Thoracic aorta (tissue), 2 donors: ENCODE results near the gene CLK3. TPM values are rescaled to one million over a fixed set of nuclear protein-coding genes. Genes with fewer than 3 reads are reported as not detected.

ENCODE experiments used
- ATAC-seq: fragments of 150-250 bp; one replicate; pipeline ENCODE4 v1.8.0; 2017; ENCODE audit warnings: low read depth; ENCODE audit not compliant: insufficient number of reproducible peaks, low FRiP score
- DNase-seq: peaks from one replicate; pipeline ENCODE4 v3.0.0-alpha.2; 2020; ENCODE audit warnings: low spot score
- H3K27ac ChIP-seq, 2 donors: fragments of 200-600 bp; sonication (generic); 1 replicate in 1 of 2; 2 replicates in 1 of 2; pipeline ENCODE4 v1.5.1; 2016; ENCODE audit warnings: mild to moderate bottlenecking in 2 of 2, moderate library complexity in 2 of 2
- H3K27me3 ChIP-seq: fragments of 200-600 bp; sonication (generic); replicated peaks from 2 replicates; pipeline ENCODE4 v1.6.0; 2016; ENCODE audit warnings: mild to moderate bottlenecking; ENCODE audit not compliant: insufficient read depth
- H3K36me3 ChIP-seq: fragments of 200-600 bp; sonication (generic); one replicate; pipeline ENCODE4 v1.5.1; 2016
- H3K4me1 ChIP-seq, 2 donors: fragments of 200-600 bp; sonication (generic); 1 replicate in 1 of 2; 2 replicates in 1 of 2; pipeline versions ENCODE4 v1.5.1 to v1.6.0; 2016; ENCODE audit warnings: low read depth in 2 of 2, mild to moderate bottlenecking in 1 of 2; ENCODE audit not compliant: control insufficient read depth in 1 of 2
- H3K4me3 ChIP-seq: fragments of 200-600 bp; sonication (generic); 2 replicates; pipeline ENCODE4 v1.5.1; 2016; ENCODE audit warnings: mild to moderate bottlenecking
- H3K9me3 ChIP-seq: fragments of 200-600 bp; sonication (generic); 2 replicates; pipeline ENCODE4 v1.5.1; 2016
- total RNA-seq, 2 donors: library from RNA; depleted of rRNA; stranded (reverse); fragments of >200 nt; gene quantifications; one replicate each; pipeline versions ENCODE4 v1.1.0 to v1.2.3, GENCODE V29; 2016
- TF ChIP-seq, protein P1 (sequence below): fragments of 200-600 bp; sonication (generic); IDR thresholded peaks from one replicate; pipeline ENCODE4 v1.5.1; 2019; ENCODE audit warnings: antibody characterized with exemption

The CLK3 gene
- total RNA-seq, 2 donors from 2014 or later = 114 to 156 TPM

DNA sequence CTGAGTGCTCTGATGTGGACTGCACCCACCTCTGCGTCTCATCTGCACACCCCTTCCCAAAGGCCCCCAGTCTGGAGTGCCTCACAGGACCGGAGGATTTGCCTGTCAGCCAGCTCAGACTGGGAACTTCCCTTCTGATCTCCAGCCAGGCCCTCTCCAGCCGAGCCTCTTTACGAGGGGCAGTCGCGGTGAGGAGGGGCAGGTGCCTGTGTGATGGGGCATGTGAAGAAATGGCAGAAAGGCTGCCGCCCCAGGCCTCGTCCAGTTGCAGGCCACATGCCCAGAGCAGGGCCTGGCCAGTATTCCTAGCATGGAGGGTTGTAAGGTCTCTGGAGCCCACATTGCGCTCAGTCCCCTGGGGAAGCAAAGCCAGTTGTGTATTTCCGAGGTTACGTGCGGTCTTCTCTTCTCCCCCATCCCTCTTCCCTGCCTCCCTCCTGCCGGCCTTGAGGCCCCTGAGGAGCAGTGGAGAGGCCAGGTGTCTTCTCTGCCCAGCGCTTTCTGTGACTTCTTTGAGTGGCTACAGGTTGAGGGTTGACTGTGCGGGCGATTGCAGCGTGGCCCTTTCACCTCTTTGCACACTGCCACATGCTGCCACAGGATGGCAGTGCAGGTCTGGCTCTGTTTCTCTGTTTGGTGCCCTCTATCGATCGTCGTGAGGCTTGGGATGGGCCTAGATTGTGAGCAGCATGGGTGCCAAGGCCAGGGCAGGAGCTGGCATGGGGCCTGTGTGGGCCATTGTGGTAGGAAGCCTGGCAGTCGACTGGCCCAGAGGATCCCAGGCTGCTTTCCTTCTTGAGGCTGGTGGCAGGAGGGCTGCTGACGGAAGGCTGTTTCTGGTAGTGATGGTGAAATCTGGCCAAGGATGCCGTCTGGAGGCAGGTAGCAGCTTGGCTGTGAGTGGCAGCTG, 5.3 kb downstream of the CLK3 start:
- peaks cover 62% of the 10 kb centered on the region for H3K36me3 ChIP-seq
- peaks cover 11 to 42% of the 10 kb centered on the region in 2 donors for H3K4me1 ChIP-seq
- ATAC-seq = no peak
- no peaks in the 10 kb centered on the region for H3K27me3 ChIP-seq
- no peak overlapping the region for H3K27ac ChIP-seq
- no peak overlapping the region for H3K4me3 ChIP-seq
- DNase-seq = peak; percentile 17
- TF ChIP-seq, protein P1, sequence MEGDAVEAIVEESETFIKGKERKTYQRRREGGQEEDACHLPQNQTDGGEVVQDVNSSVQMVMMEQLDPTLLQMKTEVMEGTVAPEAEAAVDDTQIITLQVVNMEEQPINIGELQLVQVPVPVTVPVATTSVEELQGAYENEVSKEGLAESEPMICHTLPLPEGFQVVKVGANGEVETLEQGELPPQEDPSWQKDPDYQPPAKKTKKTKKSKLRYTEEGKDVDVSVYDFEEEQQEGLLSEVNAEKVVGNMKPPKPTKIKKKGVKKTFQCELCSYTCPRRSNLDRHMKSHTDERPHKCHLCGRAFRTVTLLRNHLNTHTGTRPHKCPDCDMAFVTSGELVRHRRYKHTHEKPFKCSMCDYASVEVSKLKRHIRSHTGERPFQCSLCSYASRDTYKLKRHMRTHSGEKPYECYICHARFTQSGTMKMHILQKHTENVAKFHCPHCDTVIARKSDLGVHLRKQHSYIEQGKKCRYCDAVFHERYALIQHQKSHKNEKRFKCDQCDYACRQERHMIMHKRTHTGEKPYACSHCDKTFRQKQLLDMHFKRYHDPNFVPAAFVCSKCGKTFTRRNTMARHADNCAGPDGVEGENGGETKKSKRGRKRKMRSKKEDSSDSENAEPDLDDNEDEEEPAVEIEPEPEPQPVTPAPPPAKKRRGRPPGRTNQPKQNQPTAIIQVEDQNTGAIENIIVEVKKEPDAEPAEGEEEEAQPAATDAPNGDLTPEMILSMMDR = peak; percentile 55
- H3K9me3 ChIP-seq = no peaks in the 10 kb centered on the region

DNA sequence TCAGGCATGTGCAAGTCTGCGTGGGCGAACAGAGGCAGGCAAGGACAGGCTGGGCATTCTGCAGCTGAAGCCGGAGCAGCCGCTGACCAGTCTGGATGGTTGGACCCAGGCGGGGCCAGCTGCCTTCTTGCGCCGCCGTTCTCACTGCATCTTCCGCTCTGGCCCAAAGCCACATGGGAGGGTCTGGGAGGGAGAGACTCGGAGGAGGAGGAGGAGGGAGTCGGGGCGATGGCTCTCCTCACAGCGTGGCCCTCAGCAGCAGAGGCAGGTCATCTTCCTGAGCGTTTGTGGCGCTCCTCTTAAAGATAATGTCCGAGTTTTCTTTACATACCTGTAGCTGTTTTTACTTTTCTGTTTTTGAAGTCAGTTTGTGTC, 5.9 kb downstream of the CLK3 start:
- no peaks in the 10 kb centered on the region for H3K9me3 ChIP-seq
- H3K36me3 ChIP-seq = peaks cover 69% of the 10 kb centered on the region
- H3K4me1 ChIP-seq = peaks cover 11 to 41% of the 10 kb centered on the region in 2 donors
- no peak for ATAC-seq
- TF ChIP-seq, protein P1 = no peak
- H3K27ac ChIP-seq = no peak overlapping the region
- no peaks in the 10 kb centered on the region for H3K27me3 ChIP-seq
- DNase-seq = no peak
- no peak overlapping the region for H3K4me3 ChIP-seq

DNA sequence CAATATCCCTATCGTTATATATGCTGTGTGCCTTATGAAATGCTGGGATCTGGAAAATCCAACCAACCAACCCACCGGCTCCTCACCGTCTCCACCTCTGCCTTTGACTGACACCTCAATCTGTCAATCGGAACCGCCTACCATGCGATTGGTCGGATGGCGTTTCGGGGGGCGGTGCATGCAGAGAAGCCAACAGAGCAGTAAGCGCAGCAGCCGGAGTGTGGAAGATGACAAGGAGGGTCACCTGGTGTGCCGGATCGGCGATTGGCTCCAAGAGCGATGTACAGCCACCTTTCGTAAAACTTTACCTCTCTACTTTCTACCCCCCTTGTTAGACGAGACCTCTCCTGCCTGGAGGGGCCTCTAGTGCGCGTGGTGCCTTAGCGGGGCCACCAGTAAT, 6.3 kb downstream of the CLK3 start:
- Histone ChIP-seq H3K4me3 (no peak overlapping the region), H3K36me3 (peaks cover 72% of the 10 kb centered on the region), H3K27me3 (no peaks in the 10 kb centered on the region), H3K4me1 (peaks cover 9 to 37% of the 10 kb centered on the region in 2 donors), H3K27ac (no peak overlapping the region), H3K9me3 (no peaks in the 10 kb centered on the region)
- DNase-seq (no peak), ATAC-seq (no peak)
- TF ChIP-seq, protein P1 = no peak

DNA sequence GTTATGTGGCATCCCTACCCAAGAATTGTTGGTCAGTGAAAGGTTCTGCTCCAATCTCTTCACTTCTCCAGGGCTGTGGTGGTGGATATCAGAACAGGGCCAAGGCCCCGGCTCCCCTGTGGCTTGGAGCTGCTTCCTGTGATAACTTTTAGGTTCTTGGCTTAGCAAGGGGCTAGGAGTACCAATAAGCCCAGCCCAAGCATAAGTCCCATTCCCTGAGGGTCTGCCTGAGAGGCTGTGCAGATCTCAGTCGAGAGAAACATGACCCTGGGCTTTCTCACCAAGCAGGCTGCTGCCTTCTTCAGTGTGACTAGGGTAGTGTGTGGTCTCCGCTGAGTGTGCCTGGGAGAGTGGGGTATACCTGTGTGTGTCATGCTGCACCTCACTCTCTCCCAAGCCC, 7.1 kb downstream of the CLK3 start:
- TF ChIP-seq, protein P1 = no peak
- no peaks in the 10 kb centered on the region for H3K27me3 ChIP-seq
- peaks cover 80% of the 10 kb centered on the region for H3K36me3 ChIP-seq
- no peak for ATAC-seq
- DNase-seq = no peak
- no peaks in the 10 kb centered on the region for H3K9me3 ChIP-seq
- no peak overlapping the region for H3K27ac ChIP-seq
- no peak overlapping the region for H3K4me3 ChIP-seq
- peaks cover under 1 to 29% of the 10 kb centered on the region in 2 donors for H3K4me1 ChIP-seq

DNA sequence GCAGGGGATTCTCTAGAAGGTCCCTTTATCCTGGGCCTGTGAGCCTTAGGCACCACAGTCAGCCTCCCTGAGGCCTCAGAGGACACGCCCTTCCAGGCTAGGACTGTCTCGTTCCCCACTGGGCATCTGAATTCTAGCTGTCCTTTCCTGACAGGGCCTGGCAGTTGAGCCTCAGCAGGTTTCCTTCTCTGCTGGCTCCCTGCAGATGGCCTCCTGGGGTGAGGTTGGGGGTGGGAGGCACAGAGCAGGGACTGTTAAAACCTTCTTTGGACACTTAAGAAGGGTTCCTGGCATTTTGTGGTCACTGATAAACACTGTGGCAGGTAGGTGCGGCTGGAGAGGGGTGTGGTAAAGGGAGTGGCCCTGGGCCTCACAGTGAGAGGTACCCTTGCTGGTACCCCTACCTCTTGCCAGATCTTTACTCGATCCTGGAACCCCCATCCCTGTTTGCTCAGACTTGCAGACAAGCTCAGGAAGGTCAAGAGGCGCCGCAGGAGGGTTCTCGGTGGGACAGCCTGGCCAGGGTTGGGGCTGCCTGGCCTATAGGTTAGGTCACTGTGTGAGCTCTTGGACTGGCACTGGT, 8.5 kb downstream of the CLK3 start:
- no peak overlapping the region for H3K27ac ChIP-seq
- no peaks in the 10 kb centered on the region for H3K27me3 ChIP-seq
- TF ChIP-seq, protein P1 = no peak
- no peak overlapping the region for H3K4me3 ChIP-seq
- no peak for ATAC-seq
- H3K4me1 ChIP-seq = peaks cover 0 to 15% of the 10 kb centered on the region in 2 donors
- no peaks in the 10 kb centered on the region for H3K9me3 ChIP-seq
- DNase-seq = no peak
- peaks cover 92% of the 10 kb centered on the region for H3K36me3 ChIP-seq
